Neural cell (in vitro differentiated cells): ENCODE results near the gene VPS37C.

Source experiments
- CTCF ChIP-seq: fragments of 450-650 bp; IDR thresholded peaks from 2 replicates; pipeline ENCODE4 v1.5.1; 2014; ENCODE audit warnings: antibody characterized with exemption, mild to moderate bottlenecking, moderate library complexity; ENCODE audit not compliant: poor library complexity, severe bottlenecking
- EP300 ChIP-seq: fragments of 450-650 bp; conservative IDR thresholded peaks from 2 replicates; pipeline ENCODE4 v1.6.1; 2014; ENCODE audit warnings: antibody characterized with exemption, mild to moderate bottlenecking, moderate library complexity; ENCODE audit not compliant: poor library complexity, severe bottlenecking
- EZH2 ChIP-seq: fragments of 200-600, 300-800 bp; shearing (Covaris generic), sonication (generic); IDR thresholded peaks from 2 replicates; pipeline ENCODE4 v1.6.1; 2014; ENCODE audit warnings: antibody characterized with exemption, low read length, borderline replicate concordance, mild to moderate bottlenecking; ENCODE audit not compliant: insufficient read depth, poor library complexity, severe bottlenecking
- MXI1 ChIP-seq: fragments of 450-650 bp; conservative IDR thresholded peaks from 2 replicates; pipeline ENCODE4 v1.6.1; 2014; ENCODE audit warnings: antibody characterized with exemption, mild to moderate bottlenecking; ENCODE audit not compliant: poor library complexity, severe bottlenecking
- POLR2AphosphoS5 ChIP-seq: IDR thresholded peaks from 2 replicates; pipeline ENCODE4 v1.6.1; 2012
- RAD21 ChIP-seq: fragments of 450-650 bp; conservative IDR thresholded peaks from 2 replicates; pipeline ENCODE4 v1.6.1; 2014; ENCODE audit warnings: antibody characterized with exemption, mild to moderate bottlenecking, moderate library complexity
- REST ChIP-seq: IDR thresholded peaks from 2 replicates; pipeline ENCODE4 v1.6.1; 2012; ENCODE audit warnings: borderline replicate concordance
- SMC3 ChIP-seq: fragments of 450-650 bp; conservative IDR thresholded peaks from 2 replicates; pipeline ENCODE4 v1.6.1; 2014; ENCODE audit warnings: antibody characterized with exemption, mild to moderate bottlenecking, moderate library complexity; ENCODE audit not compliant: poor library complexity
- TAF1 ChIP-seq: IDR thresholded peaks from 2 replicates; pipeline ENCODE4 v1.6.1; 2012; ENCODE audit warnings: low read depth

- TF ChIP-seq POLR2AphosphoS5 (no peak), REST (no peak), CTCF (no peak), TAF1 (no peak), EZH2 (no peak), RAD21 (no peak), EP300 (no peak), SMC3 (no peak), MXI1 (no peak)
Measured at GRCh38 chr11:61116426-61117167, 44.6 kb downstream of the VPS37C start.
